OCI-LY7 (cell line): ENCODE measurements around the gene EIF4H. TPM values are rescaled to one million over a fixed set of nuclear protein-coding genes. Genes with fewer than 3 reads are reported as not detected.

Experiments used
- BruUV-seq: library from RNA; stranded (reverse); fragments of 400-500 nt; replicated peaks from 2 replicates; lab custom pipeline; 2021; lab: Mats Ljungman, UMichigan
- CTCF ChIA-PET: fragments of 300-600 bp; sonication (Branson Sonifier 250); formaldehyde crosslinking; loops from one replicate; lab custom pipeline; 2022; ENCODE audit warnings: antibody characterized with exemption; ENCODE audit not compliant: unreplicated experiment; lab: Charles Lee
- POLR2A ChIA-PET: fragments of 300-600 bp; sonication (Branson Sonifier 250); formaldehyde crosslinking; loops from one replicate; lab custom pipeline; 2022; ENCODE audit warnings: antibody characterized with exemption; lab: Charles Lee
- DNase-seq: peaks from one replicate; pipeline ENCODE4 v3.0.0-alpha.2; 2015; ENCODE audit warnings: low spot score
- H2AFZ ChIP-seq: fragments of 200-600 bp; sonication (generic), shearing (Covaris generic); 2 replicates; pipeline ENCODE4 v1.6.1; 2014; ENCODE audit warnings: mild to moderate bottlenecking, antibody characterized with exemption, low read length, moderate library complexity
- H3K27ac ChIP-seq: fragments of 200-600 bp; sonication (generic); 2 replicates; pipeline ENCODE4 v1.5.1; 2014; ENCODE audit warnings: mixed run types, low read depth, mild to moderate bottlenecking, moderate library complexity, low read length, inconsistent platforms; ENCODE audit not compliant: poor library complexity, severe bottlenecking
- H3K36me3 ChIP-seq: fragments of 200-600 bp; sonication (generic); 2 replicates; pipeline ENCODE4 v1.6.1; 2014; ENCODE audit warnings: mild to moderate bottlenecking, antibody characterized with exemption, low read length, moderate library complexity, mixed read lengths; ENCODE audit not compliant: insufficient read depth
- H3K4me1 ChIP-seq: fragments of 200-600 bp; sonication (generic); 2 replicates; pipeline ENCODE4 v1.5.1; 2014; ENCODE audit warnings: mild to moderate bottlenecking, low read length; ENCODE audit not compliant: insufficient read depth, poor library complexity, severe bottlenecking
- H3K4me2 ChIP-seq: fragments of 200-600 bp; sonication (generic); 2 replicates; pipeline ENCODE4 v1.6.1; 2014; ENCODE audit warnings: mild to moderate bottlenecking, low read length
- H3K4me3 ChIP-seq: fragments of 200-600 bp; sonication (generic); 2 replicates; pipeline ENCODE4 v1.5.1; 2014; ENCODE audit warnings: mild to moderate bottlenecking, low read depth, low read length; ENCODE audit not compliant: poor library complexity, severe bottlenecking
- H3K79me2 ChIP-seq: fragments of 200-600 bp; sonication (generic); 2 replicates; pipeline ENCODE4 v1.6.1; 2016; ENCODE audit warnings: low read depth, mild to moderate bottlenecking, low read length, moderate library complexity, mixed read lengths; ENCODE audit not compliant: insufficient read depth
- H3K9me2 ChIP-seq: fragments of 200-600 bp; sonication (generic); 2 replicates; pipeline ENCODE4 v1.6.1; 2016; ENCODE audit warnings: mild to moderate bottlenecking, low read length, mixed read lengths; ENCODE audit not compliant: insufficient read depth
- H3K9me3 ChIP-seq: fragments of 200-600 bp; sonication (generic); 2 replicates; pipeline ENCODE4 v1.6.1; 2014; ENCODE audit warnings: mild to moderate bottlenecking, mixed run types, low read length, mixed read lengths
- H4K20me1 ChIP-seq: fragments of 200-600 bp; sonication (generic); 2 replicates; pipeline ENCODE4 v1.6.1; 2014; ENCODE audit warnings: mild to moderate bottlenecking, antibody characterized with exemption, low read length, moderate library complexity, mixed read lengths; ENCODE audit not compliant: insufficient read depth
- CTCF ChIP-seq: fragments of 200-600 bp; sonication (generic); conservative IDR thresholded peaks from 2 replicates; pipeline ENCODE4 v1.5.1; 2014; ENCODE audit warnings: mild to moderate bottlenecking, antibody characterized with exemption, low read length, moderate library complexity, mixed read lengths
- EZH2phosphoT487 ChIP-seq: fragments of 200-600 bp; sonication (generic); IDR thresholded peaks from 2 replicates; pipeline ENCODE4 v1.6.1; 2018; ENCODE audit warnings: low read depth, borderline replicate concordance, mild to moderate bottlenecking, mixed run types, antibody characterized with exemption, low read length, moderate library complexity, mixed read lengths
- intact Hi-C: fragments of 100-400 bp; cut with micrococcal nuclease; formaldehyde crosslinking; loops from one replicate; pipeline ENCODE4 v1.10.0; 2022; ENCODE audit not compliant: unreplicated experiment
- total RNA-seq, 2 experiments: library from RNA; depleted of rRNA in 1 of 2; stranded (reverse); fragments of >200 nt in 1 of 2; shearing (Covaris generic) in 1 of 2; gene quantifications; 2 replicates each; pipeline ENCODE4 v1.2.3, GENCODE V29; 2014 to 2022

The EIF4H gene
- total RNA-seq, 2 experiments from 2014 or later = 202 to 345 TPM

- Histone ChIP-seq H3K4me3 (no peak overlapping the region), H2AFZ (no peak overlapping the region), H4K20me1 (no peaks in the 10 kb centered on the region), H3K27ac (peak overlapping the region; percentile 47), H3K4me1 (peaks cover 70% of the 10 kb centered on the region), H3K9me3 (no peaks in the 10 kb centered on the region), H3K4me2 (no peak overlapping the region), H3K79me2 (no peaks in the 10 kb centered on the region), H3K36me3 (peaks cover 21% of the 10 kb centered on the region), H3K9me2 (no peaks in the 10 kb centered on the region)
- TF ChIP-seq EZH2phosphoT487 (no peak), CTCF (no peak)
- POLR2A ChIA-PET = interaction anchor here (1.0 to 1.8 kb wide), 3 partner anchors 9 to 33 kb away, joined by 3 to 7 read pairs (median 4); no protein-coding TSS in a partner anchor
- no TSS peak for BruUV-seq
- intact Hi-C loops = loop anchor here (10.0 kb wide), 1 partner anchor 245 kb away; no protein-coding TSS in a partner anchor
- CTCF ChIA-PET = interaction anchor here (0.7 to 1.0 kb wide), 2 partner anchors 8 to 13 kb away, joined by 3 to 5 read pairs; no protein-coding TSS in a partner anchor
- no peak for DNase-seq
Observed at GRCh38 chr7:74219416-74219815, 45.3 kb downstream of the EIF4H start.

GRCh38 chr7:74220229-74220628, 46.1 kb downstream of the EIF4H start:
- peaks cover 66% of the 10 kb centered on the region for H3K4me1 ChIP-seq
- no peaks in the 10 kb centered on the region for H3K9me3 ChIP-seq
- H3K79me2 ChIP-seq = no peaks in the 10 kb centered on the region
- no peak for DNase-seq
- no peaks in the 10 kb centered on the region for H3K9me2 ChIP-seq
- H3K4me3 ChIP-seq = no peak overlapping the region
- TF ChIP-seq EZH2phosphoT487 (no peak), CTCF (no peak)
- BruUV-seq = no TSS peak
- no peak overlapping the region for H2AFZ ChIP-seq
- peaks cover 26% of the 10 kb centered on the region for H3K36me3 ChIP-seq
- peak overlapping the region; percentile 36; the same call in 1 of the 2 replicates for H3K4me2 ChIP-seq
- ChIA-PET POLR2A (interaction anchor here (1.0 to 1.8 kb wide), 5 partner anchors 8 to 32 kb away, joined by 3 to 7 read pairs (median 3); no protein-coding TSS in a partner anchor), CTCF (interaction anchor here (0.6 to 1.0 kb wide), 3 partner anchors 9 to 139 kb away, joined by 3 to 5 read pairs (median 4); no protein-coding TSS in a partner anchor)
- intact Hi-C loops = no loop called here
- H4K20me1 ChIP-seq = no peaks in the 10 kb centered on the region
- peak overlapping the region; percentile 47 for H3K27ac ChIP-seq

GRCh38 chr7:74221713-74222112, 47.6 kb downstream of the EIF4H start:
- H3K4me1 ChIP-seq = peaks cover 52% of the 10 kb centered on the region
- H3K4me3 ChIP-seq = no peak overlapping the region
- peak overlapping the region; percentile 47 for H3K27ac ChIP-seq
- no peaks in the 10 kb centered on the region for H3K9me2 ChIP-seq
- H2AFZ ChIP-seq = no peak overlapping the region
- no TSS peak for BruUV-seq
- H3K79me2 ChIP-seq = no peaks in the 10 kb centered on the region
- POLR2A ChIA-PET = interaction anchor here (0.6 kb wide), 1 partner anchor 67 kb away, joined by 3 read pairs; no protein-coding TSS in a partner anchor
- intact Hi-C loops = no loop called here
- H4K20me1 ChIP-seq = no peaks in the 10 kb centered on the region
- TF ChIP-seq CTCF (no peak), EZH2phosphoT487 (no peak)
- H3K9me3 ChIP-seq = no peaks in the 10 kb centered on the region
- no peak for DNase-seq
- CTCF ChIA-PET = no interaction called here
- no peak overlapping the region for H3K4me2 ChIP-seq
- peaks cover 41% of the 10 kb centered on the region for H3K36me3 ChIP-seq
